Type B pancreatic cell (in vitro differentiated cells): ENCODE results near the gene TOGARAM2. TPM values are rescaled to one million over a fixed set of nuclear protein-coding genes. Genes with fewer than 3 reads are reported as not detected.

Experiments
- DNase-seq: peaks from one replicate; pipeline ENCODE4 v3.0.0; 2021; ENCODE audit warnings: mixed read lengths; ENCODE audit not compliant: unreplicated experiment; ENCODE audit errors: extremely low spot score
- H3K27ac Mint-ChIP-seq: 2 replicates; pipeline ENCODE4 v1.8.0; 2021; ENCODE audit warnings: mild to moderate bottlenecking, mixed read lengths
- H3K27me3 Mint-ChIP-seq: 2 replicates; pipeline ENCODE4 v1.8.0; 2021; ENCODE audit warnings: mixed read lengths
- H3K36me3 Mint-ChIP-seq: 2 replicates; pipeline ENCODE4 v1.8.0; 2021; ENCODE audit warnings: mixed read lengths
- H3K4me1 Mint-ChIP-seq: one replicate; pipeline ENCODE4 v1.8.0; 2021; ENCODE audit warnings: mixed read lengths; ENCODE audit not compliant: unreplicated experiment
- H3K4me3 Mint-ChIP-seq: 2 replicates; pipeline ENCODE4 v1.8.0; 2021; ENCODE audit warnings: mild to moderate bottlenecking, mixed read lengths
- H3K9me3 Mint-ChIP-seq: 2 replicates; pipeline ENCODE4 v1.8.0; 2021; ENCODE audit warnings: mixed read lengths
- CTCF ChIP-seq: fragments of 200-600 bp; sonication (generic); conservative IDR thresholded peaks from 2 replicates; pipeline ENCODE4 v1.5.0; 2021; ENCODE audit warnings: antibody characterized with exemption, mild to moderate bottlenecking
- total RNA-seq: library from RNA; stranded (reverse); gene quantifications from 2 replicates; pipeline ENCODE4 v1.2.1, GENCODE V29; 2021; ENCODE audit warnings: low replicate concordance

Gene TOGARAM2
- total RNA-seq, 1 donor from 2014 or later: 1.6 TPM

- Mint-ChIP-seq H3K4me3 (no peak overlapping the region), H3K9me3 (no peaks in the 10 kb centered on the region), H3K36me3 (no peaks in the 10 kb centered on the region), H3K27ac (no peak overlapping the region), H3K27me3 (peaks cover 3% of the 10 kb centered on the region), H3K4me1 (peaks cover 15% of the 10 kb centered on the region)
- no peak for DNase-seq
- no peak for TF ChIP-seq CTCF
Measured at GRCh38 chr2:29006980-29007301, 25.8 kb downstream of the TOGARAM2 start.

GRCh38 chr2:29009270-29009669 is 28.2 kb downstream of the TOGARAM2 start:
- no peak overlapping the region for H3K4me3 Mint-ChIP-seq
- H3K36me3 Mint-ChIP-seq: no peaks in the 10 kb centered on the region
- no peak for DNase-seq

GRCh38 chr2:29009711-29010677 is 28.9 kb downstream of the TOGARAM2 start:
- H3K27me3 Mint-ChIP-seq: peaks cover 6% of the 10 kb centered on the region
- H3K36me3 Mint-ChIP-seq: no peaks in the 10 kb centered on the region
- no peak overlapping the region for H3K4me3 Mint-ChIP-seq
- H3K4me1 Mint-ChIP-seq: peaks cover 15% of the 10 kb centered on the region
- DNase-seq: no peak
- no peaks in the 10 kb centered on the region for H3K9me3 Mint-ChIP-seq
- TF ChIP-seq CTCF: no peak
- no peak overlapping the region for H3K27ac Mint-ChIP-seq

More at GRCh38 chr2:29009270-29009669, 28.2 kb downstream of the TOGARAM2 start:
- Mint-ChIP-seq H3K4me1 (peaks cover 15% of the 10 kb centered on the region), H3K27ac (no peak overlapping the region), H3K9me3 (no peaks in the 10 kb centered on the region), H3K27me3 (peaks cover 6% of the 10 kb centered on the region)
- no peak for TF ChIP-seq CTCF

- Mint-ChIP-seq H3K27me3 (peaks cover 8% of the 10 kb centered on the region), H3K36me3 (no peaks in the 10 kb centered on the region), H3K27ac (no peak overlapping the region), H3K4me1 (peaks cover 25% of the 10 kb centered on the region), H3K9me3 (no peaks in the 10 kb centered on the region), H3K4me3 (no peak overlapping the region)
- TF ChIP-seq CTCF: no peak
- no peak for DNase-seq
Measured at GRCh38 chr2:29010946-29011345, 29.8 kb downstream of the TOGARAM2 start.

- Mint-ChIP-seq H3K4me1 (peaks cover 28% of the 10 kb centered on the region), H3K36me3 (no peaks in the 10 kb centered on the region), H3K27me3 (peaks cover 11% of the 10 kb centered on the region), H3K9me3 (no peaks in the 10 kb centered on the region), H3K27ac (peak overlapping the region; percentile 34), H3K4me3 (no peak overlapping the region)
- DNase-seq: no peak
- no peak for TF ChIP-seq CTCF
Measured at GRCh38 chr2:29011418-29012060, 30.4 kb downstream of the TOGARAM2 start.
